Measurements from ENCODE around the gene PLA2G10.
"Not testable (repeated sequence)": the region's sequence is repeated elsewhere in the genome, so short reads cannot be mapped to it uniquely, and the experiment has no call there.

Gene PLA2G10

DNA sequence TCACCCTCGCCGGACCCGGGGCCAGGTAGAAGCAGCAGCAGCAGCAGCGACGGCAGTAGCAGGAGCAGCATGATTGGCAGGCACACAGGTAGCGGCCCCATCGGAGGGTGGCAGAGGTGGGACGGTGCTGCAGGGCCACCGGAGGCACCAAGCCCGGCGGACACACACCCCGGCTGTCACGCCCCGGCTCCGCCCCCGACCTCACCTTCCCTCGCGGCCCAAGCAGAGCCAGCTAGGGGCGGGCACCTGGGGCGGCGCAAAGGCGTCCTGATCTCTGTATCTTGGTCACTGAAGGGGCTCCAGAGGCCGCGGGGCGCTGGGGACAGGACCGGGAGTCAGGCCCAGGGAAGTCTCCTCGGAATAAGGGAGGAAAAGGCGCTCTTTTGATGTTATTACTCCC, at the start of gene PLA2G10:
Gene PLA2G10, minus strand, starts transcription at position 180 of the 400 bp plus-strand sequence. Its CDS starts 79 bp downstream, at position 101.
- DNase-seq (ENCODE audit: low read depth in 2 of 2) = not testable (repeated sequence)

- not testable (repeated sequence) for DNase-seq (ENCODE audit: low read depth in 2 of 2)
Observed at GRCh38 chr16:14742273-14743128, 48.4 kb upstream of the PLA2G10 start, which contains the start of gene NPIPA2. Gene NPIPA2 (plus strand): TSS chr16:14742533. CDS start chr16:14748066, 5,533 bp downstream.

GRCh38 chr16:14741794-14742193, 47.7 kb upstream of the PLA2G10 start:
- DNase-seq (ENCODE audit: low read depth in 2 of 2) = not testable (repeated sequence)

DNA sequence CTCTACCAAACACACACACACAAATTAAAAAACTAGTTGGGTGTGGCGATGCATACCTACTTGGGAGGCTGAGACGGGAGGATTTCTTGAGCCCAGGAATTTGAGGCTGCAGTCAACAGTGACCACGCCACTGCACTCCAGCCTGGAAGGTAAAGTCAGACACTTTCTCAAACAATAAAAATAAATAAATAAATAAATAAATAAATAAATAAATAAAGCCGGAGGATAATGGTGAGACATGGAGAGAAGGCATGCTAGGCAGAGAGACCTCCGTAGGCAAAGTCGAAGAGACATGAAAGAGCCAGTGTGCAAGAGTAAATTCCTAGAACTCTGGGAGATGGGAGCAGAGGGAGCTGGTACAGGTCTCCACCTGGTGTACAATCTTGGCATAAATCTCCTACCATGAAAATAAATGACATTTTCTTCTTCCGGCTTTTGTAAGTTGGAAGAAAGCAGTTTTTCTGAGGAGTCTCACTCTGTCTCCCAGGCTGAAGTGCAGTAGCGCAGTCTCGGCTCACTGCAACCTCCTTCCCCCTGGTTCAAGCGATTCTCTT, 46.8 kb upstream of the PLA2G10 start:
- not testable (repeated sequence) for DNase-seq (ENCODE audit: low read depth in 2 of 2)

GRCh38 chr16:14733233-14733632, 39.1 kb upstream of the PLA2G10 start:
- DNase-seq (ENCODE audit: low read depth in 2 of 2) = not testable (repeated sequence)

DNA sequence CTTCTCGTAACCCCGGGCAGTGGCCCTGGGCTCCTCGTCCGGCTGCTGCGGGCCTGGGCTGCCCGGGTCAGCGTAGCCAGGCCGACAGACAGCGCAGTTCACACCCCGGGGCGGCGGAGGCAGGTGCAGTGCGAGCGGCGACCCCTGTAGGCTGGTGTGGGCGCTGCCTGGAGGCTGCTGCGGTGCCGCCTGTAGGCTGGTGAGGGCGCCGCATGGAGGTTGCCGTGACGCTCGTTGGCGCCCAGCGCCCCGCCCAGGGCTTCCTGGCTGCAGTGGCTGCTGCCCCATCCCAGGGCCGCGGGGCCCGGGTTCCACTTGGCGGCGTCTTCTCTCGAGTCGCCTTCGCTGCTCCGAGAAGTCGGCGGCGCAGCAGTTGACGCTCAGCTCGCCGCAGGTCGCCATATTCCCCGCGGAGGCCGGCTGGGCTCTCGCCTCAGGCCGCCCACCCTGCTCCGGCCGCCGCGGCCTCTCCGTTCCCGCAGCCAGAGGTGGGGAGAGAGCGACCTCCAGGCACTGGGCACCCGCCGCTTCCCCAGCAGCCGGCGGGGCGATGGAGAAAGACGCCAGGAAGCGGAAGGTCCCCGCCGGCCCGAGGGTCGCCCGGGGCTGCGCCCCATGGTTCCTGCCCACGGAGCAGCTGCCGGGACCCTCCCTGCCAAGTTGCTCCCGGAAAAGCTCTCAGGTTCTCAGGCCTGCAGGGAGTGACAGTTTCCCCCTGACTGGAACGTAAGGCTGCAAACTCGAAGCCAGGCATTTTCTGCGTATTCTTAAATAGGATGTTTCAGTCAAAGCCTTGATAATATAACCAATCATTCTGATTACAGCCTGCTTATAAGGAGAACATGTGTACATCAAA, 9.3 kb upstream of the PLA2G10 start, which contains the start of gene NPIPA3:
Gene NPIPA3, plus strand, starts transcription at position 256 of the 856 bp plus-strand sequence. CDS start 5,533 bp downstream, outside the sequence.
- not testable (repeated sequence) for DNase-seq (ENCODE audit: low read depth in 2 of 2)

DNA sequence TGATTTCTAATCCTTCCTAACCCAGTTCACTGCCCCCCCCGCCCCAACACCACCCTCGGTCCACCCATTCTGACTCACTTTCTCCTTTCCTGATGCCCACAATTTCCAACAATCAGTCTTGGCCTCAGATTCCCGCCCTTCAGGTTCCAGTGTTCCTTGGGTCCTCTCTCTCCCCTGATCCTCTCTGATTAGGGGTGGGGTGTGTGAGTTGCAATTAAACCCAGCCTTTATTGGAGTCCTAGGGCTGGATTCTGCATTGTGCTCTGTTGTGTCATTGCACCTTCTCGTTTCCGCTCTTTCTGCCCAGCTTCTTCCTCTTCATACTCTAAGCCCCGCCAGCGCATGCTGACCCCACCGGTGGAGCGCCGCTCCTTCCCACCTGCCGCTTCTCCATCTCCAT, 8.6 kb upstream of the PLA2G10 start:
- DNase-seq (ENCODE audit: low read depth in 2 of 2) = not testable (repeated sequence)

- DNase-seq (ENCODE audit: low read depth in 2 of 2) = not testable (repeated sequence)
Observed at GRCh38 chr16:14701859-14702258, 7.8 kb upstream of the PLA2G10 start.

DNA sequence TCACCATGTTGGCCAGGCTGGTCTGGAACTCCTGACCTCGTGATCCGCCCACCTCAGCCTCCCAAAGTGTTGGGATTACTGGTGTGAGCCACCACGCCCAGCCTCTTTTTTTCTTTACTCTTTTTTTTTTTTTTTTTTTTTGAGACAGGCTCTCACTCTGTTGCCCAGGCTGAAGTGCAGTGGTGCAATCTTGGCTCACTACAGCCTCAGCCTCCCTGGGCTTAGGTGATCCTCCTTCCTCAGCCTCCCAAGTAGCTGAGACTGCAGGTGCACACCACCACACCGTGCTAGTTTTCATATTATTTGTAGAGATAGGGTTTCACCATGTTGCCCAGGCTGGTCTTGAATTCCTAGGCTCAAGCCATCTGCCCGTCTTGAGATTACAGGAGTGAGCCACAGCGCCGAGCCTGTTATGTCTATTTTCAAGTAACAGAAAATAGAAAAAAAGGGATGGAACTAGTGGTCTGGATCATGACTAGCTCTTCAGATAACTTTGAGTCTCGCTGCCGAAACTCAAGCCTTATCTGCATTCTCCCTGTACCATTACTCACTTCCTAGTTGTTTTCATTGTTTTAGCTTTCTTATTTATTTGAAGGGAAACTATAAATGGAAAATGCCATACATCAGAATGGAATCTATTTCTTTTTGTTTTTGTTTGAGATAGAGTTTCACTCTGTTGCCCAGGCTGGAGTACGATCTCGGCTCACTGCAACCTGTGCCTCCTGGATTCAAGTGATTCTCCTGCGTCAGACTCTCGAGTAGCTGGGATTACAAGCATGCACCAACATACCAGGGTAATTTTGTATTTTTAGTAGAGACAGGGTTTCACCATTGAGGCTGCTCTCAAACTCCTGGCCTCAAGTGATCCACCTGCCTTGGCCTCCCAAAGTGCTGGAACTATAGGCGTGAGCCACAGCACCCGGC, 8.0 kb downstream of the PLA2G10 start:
- DNase-seq (ENCODE audit: low read depth in 2 of 2) = not testable (repeated sequence)

- no peak for DNase-seq (ENCODE audit: low read depth in 2 of 2)
Observed at GRCh38 chr16:14682121-14682520, 12.0 kb downstream of the PLA2G10 start.

DNA sequence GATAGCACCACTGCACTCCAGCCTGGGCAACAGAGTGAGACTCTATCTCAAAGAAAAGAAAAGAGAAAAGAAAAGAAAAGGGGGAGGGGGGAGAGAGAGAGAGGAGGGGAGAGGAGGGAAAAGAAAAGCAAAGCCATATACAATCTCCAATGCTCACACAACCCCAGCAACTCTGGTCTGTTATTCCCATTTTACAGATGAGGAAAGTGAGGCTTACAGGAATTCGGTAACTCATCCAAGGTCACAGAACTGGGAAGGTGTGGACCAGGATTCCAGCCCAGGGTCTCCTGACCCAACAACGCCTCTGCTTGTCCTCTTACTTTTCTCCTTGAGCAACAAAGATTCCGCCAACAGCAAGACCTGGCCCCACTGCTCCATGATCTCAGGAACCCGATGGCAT, 13.0 kb downstream of the PLA2G10 start:
- no peak for DNase-seq (ENCODE audit: low read depth in 2 of 2)

DNA sequence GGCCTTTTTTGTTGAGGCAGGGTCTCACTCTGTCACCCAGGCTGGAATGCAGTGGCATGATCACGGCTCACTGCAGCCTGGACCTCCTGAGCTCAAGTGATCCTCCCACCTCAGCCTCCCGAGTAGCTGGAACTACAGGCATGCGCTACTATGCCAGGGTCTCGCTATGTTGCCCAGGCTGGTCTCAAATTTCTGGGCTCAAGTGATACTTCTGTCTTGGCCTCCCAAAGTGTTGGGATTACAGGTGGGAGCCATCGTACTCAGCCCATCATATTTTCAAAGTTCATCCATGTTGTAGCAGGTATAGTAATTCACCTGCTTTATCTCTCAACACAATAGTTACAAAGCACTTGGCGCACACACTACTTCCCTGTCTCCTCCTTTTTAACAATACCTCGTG, 13.7 kb downstream of the PLA2G10 start:
- DNase-seq (ENCODE audit: low read depth in 2 of 2) = not testable (repeated sequence)

- no peak for DNase-seq (ENCODE audit: low read depth in 2 of 2)
Observed at GRCh38 chr16:14678748-14679497, 15.2 kb downstream of the PLA2G10 start.

- no peak for DNase-seq (ENCODE audit: low read depth in 2 of 2)
Observed at GRCh38 chr16:14677627-14678026, 16.5 kb downstream of the PLA2G10 start.

DNA sequence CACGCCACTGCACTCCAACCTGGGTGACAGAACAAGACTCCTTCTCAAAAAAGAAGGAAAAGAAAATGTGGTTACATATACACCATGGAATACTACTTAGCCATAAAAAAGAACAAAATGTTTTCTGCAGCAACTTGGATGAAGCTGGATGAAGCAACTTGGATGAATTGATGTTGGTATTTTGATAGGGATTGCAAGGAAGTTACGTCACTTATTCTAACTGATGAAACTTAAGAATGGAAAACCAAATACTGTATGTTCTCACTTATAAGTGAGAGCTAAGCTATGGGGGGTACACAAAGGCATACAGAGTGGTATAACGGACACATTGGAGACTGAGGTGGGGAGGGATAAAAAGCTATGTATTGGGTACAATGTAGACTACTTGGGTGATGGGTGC, 17.5 kb downstream of the PLA2G10 start:
- no peak for DNase-seq (ENCODE audit: low read depth in 2 of 2)

DNA sequence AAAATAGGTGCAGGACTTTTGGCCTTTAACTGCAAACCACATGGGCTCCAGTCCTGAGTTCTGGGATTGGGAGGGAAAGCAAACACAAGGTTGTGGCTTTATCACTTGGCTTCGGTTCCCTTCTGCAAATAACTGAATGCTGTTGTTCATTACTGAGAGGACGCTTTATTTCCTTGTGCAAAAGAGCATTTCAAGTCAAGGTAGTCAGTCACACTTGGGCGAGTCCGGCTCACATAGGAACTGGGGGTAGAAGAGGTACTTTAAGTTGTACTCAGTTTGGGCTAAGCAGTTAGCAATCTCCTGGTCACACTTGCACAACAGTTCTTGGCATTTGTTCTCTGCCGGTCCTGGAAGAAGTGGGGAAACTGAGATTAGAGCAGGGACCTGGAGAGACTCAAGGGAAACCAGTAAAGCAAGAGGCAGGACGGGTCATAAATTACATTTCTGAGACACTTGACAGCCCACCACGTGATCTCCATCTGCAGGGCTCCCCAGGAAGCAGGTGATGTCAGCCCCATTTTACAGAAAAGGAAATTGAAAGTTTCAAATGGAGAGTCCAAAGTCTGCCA, 21.6 kb downstream of the PLA2G10 start:
- no peak for DNase-seq (ENCODE audit: low read depth in 2 of 2)

- no peak for DNase-seq (ENCODE audit: low read depth in 2 of 2)
Observed at GRCh38 chr16:14669776-14670175, 24.3 kb downstream of the PLA2G10 start.

GRCh38 chr16:14668556-14669223, 25.4 kb downstream of the PLA2G10 start:
- DNase-seq (ENCODE audit: low read depth in 2 of 2) = no peak

Measured in stimulated activated CD4-positive, alpha-beta T cell treated with anti-CD3 and anti-CD28 coated beads, Interleukin-1b, Interleukin-23, amount 100 ng/mL, for 1 hour (primary cell).